Lower leg skin (tissue), 3 donors: ENCODE data around the gene CSTF1.

Source experiments
- POLR2A ChIP-seq, 2 donors: fragments of 450-650 bp; IDR thresholded peaks; one replicate each; pipeline ENCODE4 v1.6.1; 2016 to 2017; ENCODE audit warnings: antibody characterized with exemption in 2 of 2, mild to moderate bottlenecking in 1 of 2, moderate library complexity in 1 of 2
- TF ChIP-seq, protein P1 (sequence below), 3 donors: fragments of 450-650 bp; IDR thresholded peaks; one replicate each; pipeline ENCODE4 v1.5.1; 2016; ENCODE audit warnings: antibody characterized with exemption in 3 of 3, mild to moderate bottlenecking in 3 of 3, moderate library complexity in 2 of 3

DNA sequence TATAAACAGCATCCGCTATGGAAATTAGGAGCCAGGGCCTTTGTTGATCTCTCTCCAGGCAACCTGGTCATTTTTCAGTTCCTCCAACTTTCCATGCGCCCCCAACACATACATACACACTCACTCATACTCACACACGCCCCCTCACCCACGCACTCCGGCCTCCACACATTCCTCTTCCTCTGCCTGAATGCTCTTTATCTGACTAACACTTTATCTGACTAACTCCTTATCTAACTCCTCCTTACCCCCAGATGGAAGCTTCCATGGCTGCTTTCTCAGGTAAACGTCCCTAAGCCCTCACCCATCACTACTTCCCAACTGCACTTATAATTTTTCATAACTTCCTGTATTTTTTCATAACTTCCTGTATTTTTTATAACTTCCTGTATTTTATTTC lies 37.1 kb downstream of the CSTF1 start:
- TF ChIP-seq, protein P1, sequence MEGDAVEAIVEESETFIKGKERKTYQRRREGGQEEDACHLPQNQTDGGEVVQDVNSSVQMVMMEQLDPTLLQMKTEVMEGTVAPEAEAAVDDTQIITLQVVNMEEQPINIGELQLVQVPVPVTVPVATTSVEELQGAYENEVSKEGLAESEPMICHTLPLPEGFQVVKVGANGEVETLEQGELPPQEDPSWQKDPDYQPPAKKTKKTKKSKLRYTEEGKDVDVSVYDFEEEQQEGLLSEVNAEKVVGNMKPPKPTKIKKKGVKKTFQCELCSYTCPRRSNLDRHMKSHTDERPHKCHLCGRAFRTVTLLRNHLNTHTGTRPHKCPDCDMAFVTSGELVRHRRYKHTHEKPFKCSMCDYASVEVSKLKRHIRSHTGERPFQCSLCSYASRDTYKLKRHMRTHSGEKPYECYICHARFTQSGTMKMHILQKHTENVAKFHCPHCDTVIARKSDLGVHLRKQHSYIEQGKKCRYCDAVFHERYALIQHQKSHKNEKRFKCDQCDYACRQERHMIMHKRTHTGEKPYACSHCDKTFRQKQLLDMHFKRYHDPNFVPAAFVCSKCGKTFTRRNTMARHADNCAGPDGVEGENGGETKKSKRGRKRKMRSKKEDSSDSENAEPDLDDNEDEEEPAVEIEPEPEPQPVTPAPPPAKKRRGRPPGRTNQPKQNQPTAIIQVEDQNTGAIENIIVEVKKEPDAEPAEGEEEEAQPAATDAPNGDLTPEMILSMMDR (IDR thresholded peaks at IDR 0.05): no peak
- no peak for TF ChIP-seq POLR2A (IDR thresholded peaks at IDR 0.05)
